Measurements from ENCODE around the gene USP13.

Gene USP13

DNA sequence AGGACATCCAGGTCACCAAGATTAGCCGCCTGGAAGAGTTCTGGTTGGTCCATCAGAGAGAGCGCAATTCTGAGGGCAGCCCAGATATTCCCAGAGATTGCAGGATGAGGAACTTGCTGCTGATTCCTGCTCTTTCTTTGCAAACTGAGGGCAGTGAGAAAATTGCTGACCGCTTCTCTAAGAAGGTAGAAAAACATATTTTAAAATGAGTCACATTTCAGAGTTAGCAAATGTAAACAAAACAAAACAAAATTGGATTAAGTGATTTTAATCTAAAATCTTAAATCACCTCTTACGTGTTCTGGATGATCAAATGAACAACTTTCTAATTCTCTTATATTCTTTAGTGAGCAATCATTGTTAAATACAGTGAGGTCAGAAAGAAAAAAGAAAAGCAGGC lies 149.0 kb downstream of the USP13 start:
- no peak overlapping the region for H3K4me3 ChIP-seq (ENCODE audit: low read length, poor library complexity, severe bottlenecking)
- no peaks in the 10 kb centered on the region for H3F3A ChIP-seq (ENCODE audit: low read depth)
- no peak for TF ChIP-seq EZH2phosphoT487 (IDR thresholded peaks at IDR 0.05; ENCODE audit: borderline replicate concordance)
- TF ChIP-seq, protein P1, sequence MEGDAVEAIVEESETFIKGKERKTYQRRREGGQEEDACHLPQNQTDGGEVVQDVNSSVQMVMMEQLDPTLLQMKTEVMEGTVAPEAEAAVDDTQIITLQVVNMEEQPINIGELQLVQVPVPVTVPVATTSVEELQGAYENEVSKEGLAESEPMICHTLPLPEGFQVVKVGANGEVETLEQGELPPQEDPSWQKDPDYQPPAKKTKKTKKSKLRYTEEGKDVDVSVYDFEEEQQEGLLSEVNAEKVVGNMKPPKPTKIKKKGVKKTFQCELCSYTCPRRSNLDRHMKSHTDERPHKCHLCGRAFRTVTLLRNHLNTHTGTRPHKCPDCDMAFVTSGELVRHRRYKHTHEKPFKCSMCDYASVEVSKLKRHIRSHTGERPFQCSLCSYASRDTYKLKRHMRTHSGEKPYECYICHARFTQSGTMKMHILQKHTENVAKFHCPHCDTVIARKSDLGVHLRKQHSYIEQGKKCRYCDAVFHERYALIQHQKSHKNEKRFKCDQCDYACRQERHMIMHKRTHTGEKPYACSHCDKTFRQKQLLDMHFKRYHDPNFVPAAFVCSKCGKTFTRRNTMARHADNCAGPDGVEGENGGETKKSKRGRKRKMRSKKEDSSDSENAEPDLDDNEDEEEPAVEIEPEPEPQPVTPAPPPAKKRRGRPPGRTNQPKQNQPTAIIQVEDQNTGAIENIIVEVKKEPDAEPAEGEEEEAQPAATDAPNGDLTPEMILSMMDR (conservative IDR thresholded peaks at IDR 0.05; ENCODE audit: low read length) = no peak
- H3K36me3 ChIP-seq (ENCODE audit: insufficient read depth, low read length) = no peaks in the 10 kb centered on the region
- H2AFZ ChIP-seq (ENCODE audit: low read length) = no peak overlapping the region
- no peaks in the 10 kb centered on the region for H3K79me2 ChIP-seq (ENCODE audit: insufficient read depth, low read length)
- no peaks in the 10 kb centered on the region for H3K27me3 ChIP-seq (ENCODE audit: insufficient read depth, low read length, poor library complexity, severe bottlenecking)
- H3K9ac ChIP-seq (ENCODE audit: low read depth, low read length, poor library complexity, severe bottlenecking) = no peak overlapping the region
- H4K20me1 ChIP-seq (ENCODE audit: insufficient read depth, low read length, poor library complexity, severe bottlenecking) = no peaks in the 10 kb centered on the region
- H3K4me1 ChIP-seq (ENCODE audit: insufficient read depth, low read length, poor library complexity, severe bottlenecking) = peaks cover 6% of the 10 kb centered on the region
- H3K9me3 ChIP-seq (ENCODE audit: insufficient read depth, low read depth, low read length) = no peaks in the 10 kb centered on the region
- H3K9me2 ChIP-seq (replicated peaks; ENCODE audit: low read depth, low read length) = no peaks in the 10 kb centered on the region
- no peak overlapping the region for H3K4me2 ChIP-seq (ENCODE audit: low read depth, low read length, poor library complexity, severe bottlenecking)

DNA sequence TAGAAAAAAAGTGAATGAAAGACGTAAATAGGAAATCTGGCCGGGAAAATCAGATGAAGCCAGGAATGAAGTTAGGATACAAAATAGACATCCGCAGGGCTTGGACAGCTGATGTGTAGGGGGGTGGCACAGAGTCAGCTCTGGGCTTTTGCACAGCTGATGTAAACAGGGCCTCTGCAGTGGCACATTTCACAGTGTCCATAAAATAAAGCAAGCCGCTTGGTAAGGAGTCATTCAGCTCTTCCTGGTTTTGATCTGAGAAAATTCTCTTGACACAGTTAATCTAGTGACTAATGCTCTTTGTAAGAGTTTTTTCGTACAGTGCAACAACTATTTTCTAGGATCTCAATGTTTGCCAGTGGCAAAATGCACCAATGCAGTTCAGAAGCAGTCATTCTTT lies 153.3 kb downstream of the USP13 start:
- no peak overlapping the region for H3K9ac ChIP-seq (ENCODE audit: low read depth, low read length, poor library complexity, severe bottlenecking)
- H3K9me2 ChIP-seq (replicated peaks; ENCODE audit: low read depth, low read length) = no peaks in the 10 kb centered on the region
- TF ChIP-seq, protein P1 (conservative IDR thresholded peaks at IDR 0.05; ENCODE audit: low read length) = no peak
- no peak for TF ChIP-seq EZH2phosphoT487 (IDR thresholded peaks at IDR 0.05; ENCODE audit: borderline replicate concordance)
- peaks cover 14% of the 10 kb centered on the region; the same call in 1 of the 2 replicates for H3K36me3 ChIP-seq (ENCODE audit: insufficient read depth, low read length)
- peaks cover 5% of the 10 kb centered on the region for H3K4me1 ChIP-seq (ENCODE audit: insufficient read depth, low read length, poor library complexity, severe bottlenecking)
- H3F3A ChIP-seq (ENCODE audit: low read depth) = no peaks in the 10 kb centered on the region
- no peaks in the 10 kb centered on the region for H3K9me3 ChIP-seq (ENCODE audit: insufficient read depth, low read depth, low read length)
- H4K20me1 ChIP-seq (ENCODE audit: insufficient read depth, low read length, poor library complexity, severe bottlenecking) = no peaks in the 10 kb centered on the region
- no peak overlapping the region for H3K4me2 ChIP-seq (ENCODE audit: low read depth, low read length, poor library complexity, severe bottlenecking)
- H3K4me3 ChIP-seq (ENCODE audit: low read length, poor library complexity, severe bottlenecking) = no peak overlapping the region
- H3K79me2 ChIP-seq (ENCODE audit: insufficient read depth, low read length) = no peaks in the 10 kb centered on the region
- no peak overlapping the region for H2AFZ ChIP-seq (ENCODE audit: low read length)
- no peaks in the 10 kb centered on the region for H3K27me3 ChIP-seq (ENCODE audit: insufficient read depth, low read length, poor library complexity, severe bottlenecking)

DNA sequence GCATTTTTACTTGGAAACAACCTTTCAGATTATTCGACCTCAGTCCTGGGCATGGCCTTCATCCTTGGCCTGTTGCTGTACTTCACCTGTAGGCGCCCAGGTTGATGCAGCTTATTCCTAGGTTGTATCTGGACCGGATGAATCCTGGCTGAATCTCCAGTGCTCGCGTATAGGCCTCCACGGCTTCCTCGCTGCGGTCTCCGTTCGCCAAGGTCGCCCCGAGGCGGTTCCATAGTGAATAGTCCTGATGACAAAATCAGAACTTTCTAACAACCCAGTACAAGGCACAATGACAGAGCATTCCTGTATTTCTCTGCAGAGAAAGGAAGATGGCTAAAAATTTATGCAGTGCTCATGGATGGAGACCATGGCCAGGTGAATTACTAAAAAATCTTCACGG lies 154.7 kb downstream of the USP13 start:
- H3K27me3 ChIP-seq (ENCODE audit: insufficient read depth, low read length, poor library complexity, severe bottlenecking) = no peaks in the 10 kb centered on the region
- no peak overlapping the region for H2AFZ ChIP-seq (ENCODE audit: low read length)
- no peaks in the 10 kb centered on the region for H3F3A ChIP-seq (ENCODE audit: low read depth)
- no peak overlapping the region for H3K4me3 ChIP-seq (ENCODE audit: low read length, poor library complexity, severe bottlenecking)
- H3K36me3 ChIP-seq (ENCODE audit: insufficient read depth, low read length) = peaks cover 14% of the 10 kb centered on the region; the same call in 1 of the 2 replicates
- H3K4me2 ChIP-seq (ENCODE audit: low read depth, low read length, poor library complexity, severe bottlenecking) = no peak overlapping the region
- no peaks in the 10 kb centered on the region for H3K9me3 ChIP-seq (ENCODE audit: insufficient read depth, low read depth, low read length)
- H3K79me2 ChIP-seq (ENCODE audit: insufficient read depth, low read length) = no peaks in the 10 kb centered on the region
- no peaks in the 10 kb centered on the region for H3K9me2 ChIP-seq (replicated peaks; ENCODE audit: low read depth, low read length)
- TF ChIP-seq, protein P1 (conservative IDR thresholded peaks at IDR 0.05; ENCODE audit: low read length) = no peak
- TF ChIP-seq EZH2phosphoT487 (IDR thresholded peaks at IDR 0.05; ENCODE audit: borderline replicate concordance) = no peak
- H3K9ac ChIP-seq (ENCODE audit: low read depth, low read length, poor library complexity, severe bottlenecking) = no peak overlapping the region
- H3K4me1 ChIP-seq (ENCODE audit: insufficient read depth, low read length, poor library complexity, severe bottlenecking) = peaks cover 12% of the 10 kb centered on the region
- H4K20me1 ChIP-seq (ENCODE audit: insufficient read depth, low read length, poor library complexity, severe bottlenecking) = no peaks in the 10 kb centered on the region
